PC-9 (cell line): ENCODE data around the gene ERCC4. TPM values are rescaled to one million over a fixed set of nuclear protein-coding genes. Genes with fewer than 3 reads are reported as not detected.

ENCODE experiments used
- BruUV-seq: library from RNA; stranded (reverse); fragments of 400-500 nt; replicated peaks from 2 replicates; lab custom pipeline; 2021; lab: Mats Ljungman, UMichigan
- CTCF ChIA-PET: fragments of 300-600 bp; sonication (Branson Sonifier 250); formaldehyde crosslinking; loops from one replicate; lab custom pipeline; 2022; ENCODE audit warnings: antibody characterized with exemption; lab: Charles Lee
- POLR2A ChIA-PET: fragments of 300-600 bp; sonication (Branson Sonifier 250); formaldehyde crosslinking; loops from one replicate; lab custom pipeline; 2022; ENCODE audit warnings: antibody characterized with exemption; ENCODE audit not compliant: unreplicated experiment; lab: Charles Lee
- DNase-seq, 2 experiments: peaks; one replicate each; pipeline versions ENCODE4 v3.0.0 to v3.0.0-alpha.2; 2015 to 2022; ENCODE audit warnings: mixed read lengths in 1 of 2
- H2AFZ ChIP-seq: fragments of 200-600 bp; sonication (generic); 2 replicates; pipeline ENCODE4 v1.8.1; 2017; ENCODE audit warnings: antibody characterized with exemption
- H3F3A ChIP-seq: fragments of 200-600 bp; sonication (generic); 2 replicates; pipeline ENCODE4 v1.8.1; 2017; ENCODE audit warnings: antibody characterized with exemption, mild to moderate bottlenecking, low read depth; ENCODE audit not compliant: insufficient read depth
- H3K27ac ChIP-seq: fragments of 200-600 bp; sonication (generic); 2 replicates; pipeline ENCODE4 v1.6.1; 2016; ENCODE audit warnings: mixed run types
- H3K27me3 ChIP-seq: fragments of 200-600 bp; sonication (generic); 2 replicates; pipeline ENCODE4 v1.6.1; 2016; ENCODE audit warnings: low read depth, mixed run types; ENCODE audit not compliant: insufficient read depth
- H3K36me3 ChIP-seq: fragments of 200-600 bp; sonication (generic); 2 replicates; pipeline ENCODE4 v1.6.1; 2016; ENCODE audit warnings: low read depth, mixed run types
- H3K4me1 ChIP-seq: fragments of 200-600 bp; sonication (generic); replicated peaks from 2 replicates; pipeline ENCODE4 v1.6.1; 2016; ENCODE audit warnings: mixed run types; ENCODE audit not compliant: insufficient read depth
- H3K4me2 ChIP-seq: fragments of 200-600 bp; sonication (generic); 2 replicates; pipeline ENCODE4 v1.6.1; 2017; ENCODE audit warnings: mixed run types
- H3K4me3 ChIP-seq: fragments of 200-600 bp; sonication (generic); 2 replicates; pipeline ENCODE4 v1.6.1; 2016; ENCODE audit warnings: mixed run types
- H3K79me2 ChIP-seq: fragments of 200-600 bp; sonication (generic); 2 replicates; pipeline ENCODE4 v1.6.1; 2017; ENCODE audit warnings: low read depth, mixed run types
- H3K9me2 ChIP-seq: fragments of 200-600 bp; sonication (generic); 2 replicates; pipeline ENCODE4 v1.8.1; 2017; ENCODE audit warnings: mild to moderate bottlenecking; ENCODE audit not compliant: insufficient read depth
- H3K9me3 ChIP-seq: fragments of 200-600 bp; sonication (generic); 2 replicates; pipeline ENCODE4 v1.8.1; 2016; ENCODE audit warnings: low read depth; ENCODE audit not compliant: insufficient read depth
- H4K20me1 ChIP-seq: fragments of 200-600 bp; sonication (generic); 2 replicates; pipeline ENCODE4 v1.8.1; 2017; ENCODE audit not compliant: insufficient read depth
- CTCF ChIP-seq: fragments of 200-600 bp; sonication (generic); conservative IDR thresholded peaks from 2 replicates; pipeline ENCODE4 v1.6.1; 2017; ENCODE audit warnings: mixed run types, antibody characterized with exemption, mild to moderate bottlenecking, moderate library complexity
- EZH2 ChIP-seq: fragments of 200-600 bp; sonication (generic); IDR thresholded peaks from 2 replicates; pipeline ENCODE4 v1.8.0; 2017; ENCODE audit warnings: antibody characterized with exemption, low read depth
- intact Hi-C: fragments of 100-400 bp; cut with micrococcal nuclease; formaldehyde crosslinking; loops from one replicate; pipeline ENCODE4 v1.10.0; 2022; ENCODE audit not compliant: unreplicated experiment
- total RNA-seq: library from RNA; stranded (reverse); gene quantifications from 2 replicates; pipeline ENCODE4 v1.2.3, GENCODE V29; 2021

ERCC4 gene
- total RNA-seq, 1 experiment from 2014 or later = 17.4 TPM

GRCh38 chr16:13969711-13970110 is 49.8 kb downstream of the ERCC4 start:
- no peaks in the 10 kb centered on the region for H3K9me2 ChIP-seq
- no peak overlapping the region for H3K27ac ChIP-seq
- no peak overlapping the region for H2AFZ ChIP-seq
- ChIA-PET CTCF (no interaction called here), POLR2A (no interaction called here)
- H3K9me3 ChIP-seq = no peaks in the 10 kb centered on the region
- BruUV-seq = no TSS peak
- no peaks in the 10 kb centered on the region for H3F3A ChIP-seq
- H3K27me3 ChIP-seq = no peaks in the 10 kb centered on the region
- no peaks in the 10 kb centered on the region for H3K36me3 ChIP-seq
- no peak for TF ChIP-seq EZH2
- no peak for TF ChIP-seq CTCF
- no peaks in the 10 kb centered on the region for H3K79me2 ChIP-seq
- H3K4me3 ChIP-seq = no peak overlapping the region
- H3K4me1 ChIP-seq = no peaks in the 10 kb centered on the region
- intact Hi-C loops = no loop called here
- no peak overlapping the region for H3K4me2 ChIP-seq
- DNase-seq = no peak
- no peaks in the 10 kb centered on the region for H4K20me1 ChIP-seq

GRCh38 chr16:13970708-13971422 is 50.9 kb downstream of the ERCC4 start:
- BruUV-seq = no TSS peak
- CTCF ChIA-PET = no interaction called here
- no peaks in the 10 kb centered on the region for H3K9me3 ChIP-seq

GRCh38 chr16:13973321-13974023 is 53.5 kb downstream of the ERCC4 start:
- Histone ChIP-seq H3K27me3 (no peaks in the 10 kb centered on the region), H3K79me2 (no peaks in the 10 kb centered on the region), H3F3A (no peaks in the 10 kb centered on the region), H3K36me3 (no peaks in the 10 kb centered on the region), H3K4me3 (no peak overlapping the region), H3K9me3 (no peaks in the 10 kb centered on the region), H4K20me1 (no peaks in the 10 kb centered on the region), H3K27ac (no peak overlapping the region), H3K4me1 (no peaks in the 10 kb centered on the region), H3K4me2 (no peak overlapping the region), H3K9me2 (no peaks in the 10 kb centered on the region), H2AFZ (no peak overlapping the region)
- no peak for DNase-seq
- TF ChIP-seq CTCF = no peak
- TF ChIP-seq EZH2 = no peak
- BruUV-seq = no TSS peak
- ChIA-PET CTCF (no interaction called here), POLR2A (no interaction called here)
- intact Hi-C loops = no loop called here

More at GRCh38 chr16:13970708-13971422, 50.9 kb downstream of the ERCC4 start:
- no peaks in the 10 kb centered on the region for H3K9me2 ChIP-seq
- H3F3A ChIP-seq = no peaks in the 10 kb centered on the region
- no peaks in the 10 kb centered on the region for H4K20me1 ChIP-seq
- H3K36me3 ChIP-seq = no peaks in the 10 kb centered on the region
- TF ChIP-seq CTCF = no peak
- TF ChIP-seq EZH2 = no peak
- POLR2A ChIA-PET = no interaction called here
- H3K27me3 ChIP-seq = no peaks in the 10 kb centered on the region
- no peaks in the 10 kb centered on the region for H3K4me1 ChIP-seq
- no peak overlapping the region for H3K27ac ChIP-seq
- no peaks in the 10 kb centered on the region for H3K79me2 ChIP-seq
- intact Hi-C loops = no loop called here
- DNase-seq = no peak
- no peak overlapping the region for H2AFZ ChIP-seq
- H3K4me2 ChIP-seq = no peak overlapping the region
- H3K4me3 ChIP-seq = no peak overlapping the region
